ENCODE results near the gene TMEM212. TPM values are rescaled to one million over a fixed set of nuclear protein-coding genes. Genes with fewer than 3 reads are reported as not detected.

Gene TMEM212
- total and polyA plus RNA-seq, 8 donors, result not detected

GRCh38 chr3:171907761-171908160 lies 64.6 kb downstream of the TMEM212 start:
- WGBS, 5 donors, result 75 to 88% (median 79%) methylated on average over 2 of the region's 2 CpGs
- no peak for TF ChIP-seq POLR2AphosphoS5 (IDR thresholded peaks at IDR 0.05)
- TF ChIP-seq POLR2A (IDR thresholded peaks at IDR 0.05), result no peak
- no peak for TF ChIP-seq EP300 (IDR thresholded peaks at IDR 0.05)
- no peak for TF ChIP-seq CTCF (IDR thresholded peaks at IDR 0.05)
- no peak overlapping the region for H3K27ac ChIP-seq
- intact Hi-C loops (cut with DNase I; ENCODE audit: low total_unique reads), result no loop called here
- no peak for DNase-seq
- no peaks in the 10 kb centered on the region for H3K4me1 ChIP-seq
- H3K36me3 ChIP-seq, result no peaks in the 10 kb centered on the region
- no peak overlapping the region for H3K4me3 ChIP-seq
- H3K9me3 ChIP-seq, result no peaks in the 10 kb centered on the region
- no peaks in the 10 kb centered on the region for H3K27me3 ChIP-seq

GRCh38 chr3:171908731-171909130 lies 65.6 kb downstream of the TMEM212 start:
- H3K4me3 ChIP-seq, result no peak overlapping the region
- no peaks in the 10 kb centered on the region for H3K9me3 ChIP-seq
- TF ChIP-seq POLR2A (IDR thresholded peaks at IDR 0.05) (no peak), POLR2AphosphoS5 (IDR thresholded peaks at IDR 0.05) (no peak), CTCF (IDR thresholded peaks at IDR 0.05) (no peak), EP300 (IDR thresholded peaks at IDR 0.05) (no peak)
- H3K4me1 ChIP-seq, result no peaks in the 10 kb centered on the region
- H3K27ac ChIP-seq, result no peak overlapping the region
- intact Hi-C loops (cut with DNase I; ENCODE audit: low total_unique reads), result no loop called here
- DNase-seq, result no peak
- WGBS, 5 donors, result 71 to 85% (median 82%) methylated on average over 2 of the region's 2 CpGs
- no peaks in the 10 kb centered on the region for H3K36me3 ChIP-seq
- H3K27me3 ChIP-seq, result no peaks in the 10 kb centered on the region

Other genes with a start within 250 kb of the TMEM212 start
- gene PLD1, start 32.9 kb upstream of the TMEM212 start, total RNA-seq, result 10 to 100 TPM in 4 of 5 donors, 1 to 10 TPM in 1; 7.6 to 43.0 (median 25.1) TPM
- 1 to 10 TPM; 3.4 to 9.5 (median 8.6) TPM for gene PLD1, start 32.9 kb upstream of the TMEM212 start, polyA plus RNA-seq
- 100 to 1,000 TPM in 2 of 5 donors, 10 to 100 TPM in 3; 44.9 to 229 (median 75.3) TPM for gene FNDC3B, start 196.2 kb downstream of the TMEM212 start, total RNA-seq
- gene FNDC3B, start 196.2 kb downstream of the TMEM212 start, polyA plus RNA-seq, result 10 to 100 TPM in 2 of 3 donors, 1 to 10 TPM in 1; 6.0 to 21.2 (median 16.5) TPM

All from stomach (tissue), 9 donors.